Gastroesophageal sphincter (tissue), 4 donors: ENCODE data around the gene UBE2C. TPM values are rescaled to one million over a fixed set of nuclear protein-coding genes. Genes with fewer than 3 reads are reported as not detected.

Experiments used
- ATAC-seq: fragments of 150-250 bp; one replicate; pipeline ENCODE4 v1.9.1; 2016; ENCODE audit warnings: mild to moderate bottlenecking, moderate library complexity
- H3K27ac ChIP-seq, 4 donors: fragments of 200-600 bp; sonication (generic) in 3 of 4; 1 replicate in 3 of 4; 2 replicates in 1 of 4; pipeline ENCODE4 v1.5.1; 2016 to 2019
- H3K27me3 ChIP-seq: fragments of 200-600 bp; sonication (generic); one replicate; pipeline ENCODE4 v1.5.1; 2019
- H3K36me3 ChIP-seq, 2 donors: fragments of 200-600 bp; sonication (generic); one replicate each; pipeline ENCODE4 v1.5.1; 2019; ENCODE audit warnings: control low read depth in 1 of 2
- H3K4me1 ChIP-seq, 3 donors: fragments of 200-600 bp; sonication (generic); 1 replicate in 2 of 3; 2 replicates in 1 of 3; pipeline ENCODE4 v1.5.1; 2016 to 2019; ENCODE audit warnings: control low read depth in 2 of 3
- H3K4me3 ChIP-seq, 2 donors: fragments of 200-600 bp; sonication (generic); one replicate each; pipeline ENCODE4 v1.5.1; 2019; ENCODE audit warnings: mild to moderate bottlenecking in 1 of 2, moderate library complexity in 1 of 2
- H3K9me3 ChIP-seq, 3 donors: fragments of 200-600 bp; sonication (generic); one replicate each; pipeline ENCODE4 v1.5.1; 2017 to 2019; ENCODE audit warnings: control low read depth in 2 of 3
- CTCF ChIP-seq, 4 experiments: fragments of 200-600 bp in 2 of 4; fragments of 450-650 bp in 2 of 4; sonication (generic) in 1 of 4; IDR thresholded peaks; one replicate each; pipeline ENCODE4 v1.5.1; 2017 to 2019; ENCODE audit warnings: antibody characterized with exemption in 4 of 4, mild to moderate bottlenecking in 2 of 4, moderate library complexity in 2 of 4
- EP300 ChIP-seq: sonication (generic); formaldehyde crosslinking; IDR thresholded peaks from one replicate; pipeline ENCODE4 v1.6.1; 2017; ENCODE audit warnings: antibody characterized with exemption, mild to moderate bottlenecking
- POLR2A ChIP-seq, 2 donors: fragments of 450-650 bp; IDR thresholded peaks; one replicate each; pipeline ENCODE4 v1.6.1; 2017; ENCODE audit warnings: antibody characterized with exemption in 2 of 2, mild to moderate bottlenecking in 2 of 2, moderate library complexity in 1 of 2
- POLR2AphosphoS5 ChIP-seq: sonication (generic); formaldehyde crosslinking; IDR thresholded peaks from one replicate; pipeline ENCODE4 v1.6.1; 2017; ENCODE audit warnings: antibody characterized with exemption
- WGBS, 2 donors: methylation state at CpG; one replicate each; pipeline ENCODE4 v1.1.5; 2018; ENCODE audit warnings: low coverage in 1 of 2; 5-methylcytosine and 5-hydroxymethylcytosine counted together
- total RNA-seq, 4 donors: library from RNA; depleted of rRNA; stranded (reverse); fragments of >200 nt; gene quantifications; one replicate each; pipeline ENCODE4 v1.1.0, GENCODE V29; 2016

UBE2C gene
- total RNA-seq, 4 donors from 2014 or later, result 0.72 TPM; not detected in 3

- 26 to 37% methylated on average over 3 to 4 of the region's 7 CpGs for WGBS, 2 donors
- Histone ChIP-seq H3K4me3 (no peak overlapping the region), H3K36me3 (peaks cover 0 to 31% of the 10 kb centered on the region in 2 donors), H3K4me1 (peaks cover 0 to 28% (median 8%) of the 10 kb centered on the region in 3 donors), H3K9me3 (no peaks in the 10 kb centered on the region), H3K27ac (no peak overlapping the region), H3K27me3 (no peaks in the 10 kb centered on the region)
- ATAC-seq, result no peak
- TF ChIP-seq POLR2A (IDR thresholded peaks at IDR 0.05) (no peak), CTCF (IDR thresholded peaks at IDR 0.05) (no peak), EP300 (no peak), POLR2AphosphoS5 (no peak)
These were observed 1.0 kb downstream of the UBE2C start for GRCh38 chr20:45813489-45813888.

DNA sequence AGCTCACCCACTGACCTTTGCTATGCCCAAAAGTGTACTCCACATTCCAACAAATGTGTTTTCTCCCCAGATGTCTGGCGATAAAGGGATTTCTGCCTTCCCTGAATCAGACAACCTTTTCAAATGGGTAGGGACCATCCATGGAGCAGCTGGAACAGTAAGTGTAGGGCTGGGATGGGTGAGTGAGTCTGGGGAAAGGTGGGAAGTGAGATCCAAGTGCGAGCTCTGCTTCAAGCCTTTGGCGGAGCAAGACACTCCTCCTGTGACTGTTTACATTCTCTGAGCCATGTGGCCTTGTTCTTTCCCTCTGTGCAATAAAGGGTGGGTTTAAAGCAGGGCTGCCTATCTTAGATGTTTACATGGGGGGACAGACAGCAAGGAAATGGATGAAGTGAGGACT, 1.9 kb downstream of the UBE2C start:
- WGBS, 2 donors, result 78 to 100% methylated on average over 1 of the region's 3 CpGs
- no peak for ATAC-seq

DNA sequence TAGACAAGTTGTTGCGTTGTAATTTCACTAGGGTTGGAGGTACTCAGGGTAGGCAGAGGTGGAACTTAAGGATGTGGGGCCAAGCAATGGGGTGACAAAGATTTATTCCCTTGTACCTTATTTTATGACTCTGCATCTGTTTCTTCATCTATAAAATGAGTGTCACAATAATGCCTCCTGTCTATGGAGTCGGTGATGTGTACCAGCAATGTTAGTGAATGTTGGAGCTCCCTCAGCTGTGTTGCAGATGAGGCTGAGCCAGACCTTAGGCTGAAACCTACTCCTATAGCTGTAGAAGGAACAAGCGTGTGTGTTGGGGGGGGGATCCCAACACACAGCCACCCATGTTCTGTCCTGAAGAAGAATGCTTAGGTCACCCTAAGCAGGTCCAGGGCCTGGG, 4.5 kb downstream of the UBE2C start:
- WGBS, 2 donors, result 100% methylated on average over 1 of the region's 3 CpGs
- no peak for ATAC-seq

More for the DNA sequence above, 1.9 kb downstream of the UBE2C start:
- peaks cover 0 to 28% (median 8%) of the 10 kb centered on the region in 3 donors for H3K4me1 ChIP-seq
- no peaks in the 10 kb centered on the region for H3K27me3 ChIP-seq
- peaks cover 0 to 23% of the 10 kb centered on the region in 2 donors for H3K36me3 ChIP-seq
- no peak overlapping the region for H3K27ac ChIP-seq
- TF ChIP-seq POLR2A (IDR thresholded peaks at IDR 0.05) (no peak), POLR2AphosphoS5 (no peak), EP300 (no peak), CTCF (IDR thresholded peaks at IDR 0.05) (no peak)
- H3K4me3 ChIP-seq, result no peak overlapping the region
- H3K9me3 ChIP-seq, result no peaks in the 10 kb centered on the region

GRCh38 chr20:45817376-45818194, 5.1 kb downstream of the UBE2C start:
- Histone ChIP-seq H3K4me3 (no peak overlapping the region), H3K9me3 (no peaks in the 10 kb centered on the region), H3K36me3 (no peaks in the 10 kb centered on the region), H3K27me3 (peaks cover 6% of the 10 kb centered on the region), H3K4me1 (peaks cover 0 to 27% (median 8%) of the 10 kb centered on the region in 3 donors), H3K27ac (peak overlapping the region in 3 of 4 donors; percentile 44 to 63 (median 46))
- ATAC-seq, result peak; percentile 39
- 41 to 54% methylated on average over 2 to 7 of the region's 9 CpGs for WGBS, 2 donors
- TF ChIP-seq CTCF (IDR thresholded peaks at IDR 0.05) (no peak), POLR2A (IDR thresholded peaks at IDR 0.05) (no peak), EP300 (no peak), POLR2AphosphoS5 (no peak)

More for the DNA sequence above, 4.5 kb downstream of the UBE2C start:
- no peaks in the 10 kb centered on the region for H3K9me3 ChIP-seq
- peaks cover 6% of the 10 kb centered on the region for H3K27me3 ChIP-seq
- TF ChIP-seq CTCF (IDR thresholded peaks at IDR 0.05), result no peak
- TF ChIP-seq POLR2A (IDR thresholded peaks at IDR 0.05), result no peak
- TF ChIP-seq EP300, result no peak
- no peak for TF ChIP-seq POLR2AphosphoS5
- H3K4me3 ChIP-seq, result no peak overlapping the region
- no peaks in the 10 kb centered on the region for H3K36me3 ChIP-seq
- H3K27ac ChIP-seq, result peak overlapping the region in 3 of 4 donors; percentile 44 to 63 (median 46)
- peaks cover 0 to 24% (median 8%) of the 10 kb centered on the region in 3 donors for H3K4me1 ChIP-seq

GRCh38 chr20:45818239-45818638, 5.8 kb downstream of the UBE2C start:
- Histone ChIP-seq H3K9me3 (no peaks in the 10 kb centered on the region), H3K4me1 (peaks cover 0 to 27% (median 4%) of the 10 kb centered on the region in 3 donors), H3K27me3 (peaks cover 13% of the 10 kb centered on the region), H3K36me3 (no peaks in the 10 kb centered on the region), H3K4me3 (no peak overlapping the region), H3K27ac (peak overlapping the region in 3 of 4 donors; percentile 44 to 63 (median 46))
- no peak for TF ChIP-seq CTCF (IDR thresholded peaks at IDR 0.05)
- TF ChIP-seq POLR2A (IDR thresholded peaks at IDR 0.05), result no peak
- TF ChIP-seq EP300, result no peak
- TF ChIP-seq POLR2AphosphoS5, result no peak
- ATAC-seq, result no peak
- WGBS, 2 donors, result 50 to 80% methylated on average over 2 to 3 of the region's 3 CpGs
